Activated T-cell treated with anti-CD3 and anti-CD28 coated beads, Interleukin-2, amount 50 U/mL, for 72 hours (primary cell): ENCODE measurements around the gene CDH4. TPM values are rescaled to one million over a fixed set of nuclear protein-coding genes. Genes with fewer than 3 reads are reported as not detected.
"Not testable (repeated sequence)": the region's sequence is repeated elsewhere in the genome, so short reads cannot be mapped to it uniquely, and the experiment has no call there.

Source experiments
- ATAC-seq, 2 donors: fragments of 150-1000 bp; cut with Tn5 transposase; replicated peaks in 1 of 2; 2 replicates each; pipeline ENCODE4 v1.10.0; 2021; ENCODE audit warnings: moderate library complexity in 2 of 2, mild to moderate bottlenecking in 1 of 2
- DNase-seq, 2 donors: peaks; one replicate each; pipeline ENCODE4 v3.0.0; 2021 to 2022; ENCODE audit warnings: mixed read lengths in 1 of 2
- H3K27ac Mint-ChIP-seq: one replicate; pipeline ENCODE4 v1.8.0; 2022; ENCODE audit warnings: mild to moderate bottlenecking, moderate library complexity, mixed read lengths
- H3K27me3 Mint-ChIP-seq: one replicate; pipeline ENCODE4 v1.8.0; 2022; ENCODE audit warnings: low read depth, mixed read lengths
- H3K36me3 Mint-ChIP-seq, 2 donors: one replicate each; pipeline ENCODE4 v1.8.0; 2022; ENCODE audit warnings: mixed read lengths in 2 of 2, mild to moderate bottlenecking in 1 of 2; ENCODE audit not compliant: insufficient read depth in 2 of 2
- H3K4me1 Mint-ChIP-seq: one replicate; pipeline ENCODE4 v1.8.0; 2022; ENCODE audit warnings: low read depth, mixed read lengths
- H3K4me3 Mint-ChIP-seq, 2 donors: one replicate each; pipeline ENCODE4 v1.8.0; 2022; ENCODE audit warnings: mild to moderate bottlenecking in 2 of 2, mixed read lengths in 2 of 2, moderate library complexity in 2 of 2
- H3K9me3 Mint-ChIP-seq, 2 donors: one replicate each; pipeline ENCODE4 v1.8.0; 2022; ENCODE audit warnings: mixed read lengths in 2 of 2
- total RNA-seq, 2 donors: library from RNA; stranded (reverse); gene quantifications; one replicate each; pipeline ENCODE4 v1.2.3, GENCODE V29; 2022

CDH4 gene
- total RNA-seq, 2 donors from 2014 or later = 0.17 to 0.35 TPM

DNA sequence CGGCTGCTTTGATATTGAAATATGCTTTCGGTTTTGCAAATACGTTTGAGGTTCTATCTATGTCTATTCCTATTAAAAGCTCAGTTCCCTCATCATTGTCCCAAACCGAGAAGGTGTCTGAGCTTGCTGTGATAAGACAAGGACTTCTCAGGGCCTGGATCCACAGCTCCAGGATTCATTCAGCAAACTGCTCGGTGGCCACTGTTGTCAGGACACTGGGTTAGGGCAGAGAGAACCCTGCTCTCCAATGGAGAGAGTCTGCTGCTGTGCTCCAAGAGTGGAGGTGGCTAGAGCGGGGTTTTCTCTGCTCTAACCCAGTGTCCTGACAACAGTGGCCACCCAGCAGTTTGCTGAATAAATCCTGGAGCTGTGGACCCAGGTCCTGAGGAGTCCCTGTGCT lies 198.5 kb downstream of the CDH4 start:
- Mint-ChIP-seq H3K9me3 (peaks cover 0 to 2% of the 10 kb centered on the region in 2 donors), H3K4me3 (no peak overlapping the region), H3K27ac (no peak overlapping the region), H3K4me1 (no peaks in the 10 kb centered on the region), H3K36me3 (no peaks in the 10 kb centered on the region), H3K27me3 (no peaks in the 10 kb centered on the region)
- no peak for ATAC-seq
- DNase-seq = no peak

DNA sequence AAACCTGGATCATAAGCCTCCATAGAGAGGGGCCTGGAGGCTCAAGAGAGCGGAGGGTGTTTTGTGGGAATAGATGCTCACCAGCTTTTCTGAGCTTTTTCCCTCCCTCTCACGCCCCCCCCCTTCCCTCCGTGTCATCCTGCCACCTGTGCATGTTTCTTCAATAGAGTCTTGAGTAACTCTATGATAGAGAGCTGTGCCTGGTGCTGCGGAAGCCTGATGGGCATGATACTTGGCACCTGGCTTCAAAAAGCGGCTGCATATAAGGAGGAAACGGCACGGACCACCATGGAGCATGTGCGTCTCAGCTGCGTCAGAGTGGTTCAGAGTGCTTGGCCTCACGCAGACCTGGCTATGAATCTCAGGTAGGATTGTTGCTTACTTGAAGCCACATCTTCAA lies 198.9 kb downstream of the CDH4 start:
- H3K4me3 Mint-ChIP-seq = no peak overlapping the region
- H3K27ac Mint-ChIP-seq = no peak overlapping the region
- ATAC-seq = no peak
- H3K36me3 Mint-ChIP-seq = no peaks in the 10 kb centered on the region
- peaks cover 3 to 4% of the 10 kb centered on the region in 2 donors for H3K9me3 Mint-ChIP-seq
- no peaks in the 10 kb centered on the region for H3K4me1 Mint-ChIP-seq
- DNase-seq = no peak
- H3K27me3 Mint-ChIP-seq = no peaks in the 10 kb centered on the region

DNA sequence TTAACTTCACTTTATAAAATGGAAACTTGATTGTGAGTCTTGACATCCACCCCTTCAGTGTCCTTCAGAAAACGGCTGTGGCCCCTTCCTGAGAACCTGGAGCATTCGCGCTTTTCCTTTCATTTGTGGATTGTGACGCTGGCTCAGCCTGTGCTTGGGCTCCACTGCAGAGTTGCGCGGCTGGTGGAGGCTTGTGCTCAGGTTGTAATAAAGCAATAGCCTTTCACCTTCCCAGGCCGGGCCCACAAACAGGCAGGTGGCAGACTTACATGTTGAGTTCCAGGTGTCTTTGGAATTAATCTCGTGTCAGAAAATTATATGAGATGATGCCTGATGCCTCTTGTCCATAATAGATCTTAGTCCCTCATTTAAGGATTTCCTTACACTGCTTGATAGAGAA lies 199.9 kb downstream of the CDH4 start:
- H3K27ac Mint-ChIP-seq = no peak overlapping the region
- peaks cover 0 to 1% of the 10 kb centered on the region in 2 donors for H3K36me3 Mint-ChIP-seq
- no peaks in the 10 kb centered on the region for H3K4me1 Mint-ChIP-seq
- H3K9me3 Mint-ChIP-seq = peaks cover 5 to 6% of the 10 kb centered on the region in 2 donors
- H3K27me3 Mint-ChIP-seq = no peaks in the 10 kb centered on the region
- DNase-seq (no peak), ATAC-seq (no peak)
- no peak overlapping the region for H3K4me3 Mint-ChIP-seq

DNA sequence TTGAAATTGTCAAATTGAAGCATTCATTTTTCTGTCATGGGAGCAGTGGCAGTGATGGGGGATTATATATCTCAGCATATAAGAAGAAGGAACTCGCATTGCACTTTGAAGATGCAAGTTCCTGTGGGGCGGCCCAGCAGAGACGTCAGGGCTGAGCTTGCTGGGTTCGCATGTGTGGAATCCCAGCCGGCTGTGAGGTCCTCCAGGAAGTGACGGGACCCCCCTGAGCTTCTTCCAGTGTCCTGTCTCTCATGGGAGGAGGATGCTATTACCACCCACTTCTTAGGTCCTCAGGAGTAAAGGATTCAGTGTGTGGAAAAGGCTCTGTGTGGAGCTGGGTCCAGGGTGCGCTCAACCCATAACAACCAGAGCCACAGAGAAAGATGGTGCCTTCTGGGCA lies 201.2 kb downstream of the CDH4 start:
- H3K4me3 Mint-ChIP-seq = no peak overlapping the region
- peaks cover 5 to 6% of the 10 kb centered on the region in 2 donors for H3K9me3 Mint-ChIP-seq
- no peak overlapping the region for H3K27ac Mint-ChIP-seq
- H3K27me3 Mint-ChIP-seq = no peaks in the 10 kb centered on the region
- ATAC-seq = no peak
- no peaks in the 10 kb centered on the region for H3K4me1 Mint-ChIP-seq
- peaks cover 0 to 1% of the 10 kb centered on the region in 2 donors for H3K36me3 Mint-ChIP-seq
- DNase-seq = no peak

DNA sequence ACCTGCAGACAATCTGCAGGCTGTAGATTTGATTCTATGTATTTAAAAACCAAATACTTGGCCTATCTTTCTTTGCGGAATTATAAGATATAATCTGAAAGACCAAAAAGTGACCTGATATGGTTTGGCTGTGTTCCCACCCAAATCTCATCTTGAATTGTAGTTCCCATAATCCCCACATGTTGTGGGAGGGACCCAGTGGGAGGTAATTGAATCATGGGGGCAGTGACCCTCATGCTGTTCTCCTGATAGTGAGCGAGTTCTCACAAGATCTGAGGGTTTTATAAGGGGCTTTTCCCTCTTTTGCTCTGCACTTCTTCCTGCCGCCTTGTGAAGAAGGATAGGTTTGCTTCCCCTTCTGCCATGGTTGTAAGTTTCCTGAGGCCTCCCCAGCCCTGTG lies 201.6 kb downstream of the CDH4 start:
- DNase-seq, H3K36me3 Mint-ChIP-seq, H3K4me3 Mint-ChIP-seq, H3K27ac Mint-ChIP-seq, H3K9me3 Mint-ChIP-seq, ATAC-seq, H3K4me1 Mint-ChIP-seq, H3K27me3 Mint-ChIP-seq: not testable (repeated sequence)

DNA sequence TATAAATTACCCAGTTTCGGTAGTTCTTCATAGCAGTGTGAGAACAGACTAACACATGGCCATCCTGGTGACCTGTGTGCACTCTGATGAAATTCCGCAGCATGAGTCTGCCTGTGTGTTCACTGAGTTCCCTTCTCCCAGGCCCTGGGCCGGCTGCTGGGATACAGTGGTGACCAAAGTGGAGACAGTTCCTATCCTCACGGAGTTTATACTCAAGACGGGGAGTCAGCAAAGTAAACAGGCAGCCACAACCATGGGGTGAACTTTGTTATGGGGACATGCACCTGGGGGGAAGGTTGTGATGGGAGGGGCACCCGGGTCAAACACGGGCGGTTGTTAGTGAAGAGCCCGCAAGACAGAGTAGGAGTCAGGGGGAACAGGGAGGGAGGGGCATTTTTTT lies 202.0 kb downstream of the CDH4 start:
- Mint-ChIP-seq H3K36me3 (peaks cover 0 to 1% of the 10 kb centered on the region in 2 donors), H3K27ac (no peak overlapping the region), H3K9me3 (peaks cover 5 to 6% of the 10 kb centered on the region in 2 donors), H3K4me1 (no peaks in the 10 kb centered on the region), H3K4me3 (no peak overlapping the region), H3K27me3 (no peaks in the 10 kb centered on the region)
- no peak for ATAC-seq
- DNase-seq = no peak

DNA sequence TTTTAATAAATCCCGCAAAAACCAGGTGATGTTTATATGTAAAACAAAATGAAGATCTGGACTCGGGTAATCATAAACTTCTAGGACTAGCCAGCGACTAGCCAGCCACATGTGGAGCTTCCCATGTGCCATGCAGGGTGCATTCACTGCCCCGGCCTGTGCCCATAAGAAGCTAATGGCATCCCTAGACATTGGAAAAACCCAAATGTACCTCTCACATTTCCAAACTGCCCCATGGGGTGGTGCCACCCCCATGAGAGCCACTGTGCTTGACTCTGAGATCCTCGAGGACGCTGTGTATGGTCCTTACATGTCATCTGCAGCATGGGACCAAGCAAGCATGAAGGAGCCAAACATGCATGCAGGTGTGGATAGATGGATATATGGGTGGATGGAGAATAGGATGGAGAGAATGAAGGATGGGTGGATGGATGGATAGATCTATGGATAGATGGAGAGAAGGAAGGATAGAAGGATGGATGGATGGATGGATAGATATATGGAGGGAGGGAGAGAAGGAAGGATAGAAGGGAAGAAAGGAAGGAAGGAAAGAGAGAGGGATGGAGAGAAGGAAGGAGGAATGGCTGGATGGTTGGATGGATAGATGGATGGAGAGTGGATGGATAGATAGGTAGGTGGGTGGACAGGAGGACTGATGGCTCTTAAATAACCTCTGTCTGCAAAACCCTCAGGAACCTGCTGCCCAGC lies 203.6 kb downstream of the CDH4 start:
- DNase-seq (no peak), ATAC-seq (no peak)
- no peaks in the 10 kb centered on the region for H3K27me3 Mint-ChIP-seq
- H3K9me3 Mint-ChIP-seq = peaks cover 3 to 5% of the 10 kb centered on the region in 2 donors
- no peak overlapping the region for H3K4me3 Mint-ChIP-seq
- H3K4me1 Mint-ChIP-seq = no peaks in the 10 kb centered on the region
- no peak overlapping the region for H3K27ac Mint-ChIP-seq
- peaks cover 0 to 1% of the 10 kb centered on the region in 2 donors for H3K36me3 Mint-ChIP-seq

DNA sequence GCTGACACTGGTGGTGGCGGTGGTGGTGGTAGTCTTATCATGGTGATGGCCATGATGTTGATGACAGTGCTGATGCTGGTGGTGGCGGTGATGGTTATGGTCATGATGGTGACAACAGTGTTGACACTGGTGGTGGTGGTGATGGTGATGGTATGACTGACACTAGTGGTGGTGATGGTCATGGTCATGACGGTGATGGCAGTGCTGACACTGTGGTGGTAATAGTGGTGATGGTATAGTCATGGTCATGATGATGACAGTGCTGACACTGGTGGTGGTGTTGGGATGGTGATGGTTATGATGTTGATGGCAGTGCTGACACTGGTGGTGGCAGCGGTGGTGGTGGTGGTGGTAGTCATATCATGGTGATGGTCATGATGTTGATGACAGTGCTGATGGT lies 205.7 kb downstream of the CDH4 start:
- Mint-ChIP-seq H3K27ac (no peak overlapping the region), H3K27me3 (no peaks in the 10 kb centered on the region), H3K4me3 (no peak overlapping the region), H3K9me3 (peaks cover 3 to 5% of the 10 kb centered on the region in 2 donors), H3K4me1 (no peaks in the 10 kb centered on the region), H3K36me3 (peaks cover 0 to 1% of the 10 kb centered on the region in 2 donors)
- ATAC-seq = no peak
- no peak for DNase-seq

DNA sequence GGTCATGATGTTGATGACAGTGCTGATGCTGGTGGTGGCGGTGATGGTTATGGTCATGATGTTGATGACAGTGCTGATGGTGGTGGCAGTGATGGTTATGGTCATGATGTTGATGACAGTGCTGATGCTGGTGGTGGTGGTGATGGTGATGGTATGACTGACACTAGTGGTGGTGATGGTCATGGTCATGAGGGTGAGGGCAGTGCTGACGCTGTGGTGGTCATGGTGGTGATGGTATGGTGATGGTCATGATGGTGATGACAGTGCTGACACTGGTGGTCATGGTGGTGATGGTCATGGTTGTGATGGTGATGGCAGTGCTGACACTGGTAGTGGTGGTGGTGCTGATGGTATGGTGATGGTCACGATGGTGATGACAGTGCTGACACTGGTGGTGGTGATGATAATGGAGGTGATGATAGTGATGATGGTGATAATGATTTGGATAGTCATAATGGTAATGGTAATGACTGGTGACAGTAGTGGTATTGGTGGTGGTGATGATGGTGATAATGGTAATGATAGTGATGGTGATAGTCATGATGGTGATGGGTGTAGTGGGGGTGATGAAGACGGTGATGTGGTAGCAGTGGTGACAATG lies 206.2 kb downstream of the CDH4 start:
- Mint-ChIP-seq H3K4me3 (no peak overlapping the region), H3K9me3 (peaks cover 3 to 5% of the 10 kb centered on the region in 2 donors), H3K36me3 (peaks cover 0 to 1% of the 10 kb centered on the region in 2 donors), H3K27me3 (no peaks in the 10 kb centered on the region), H3K4me1 (no peaks in the 10 kb centered on the region), H3K27ac (no peak overlapping the region)
- DNase-seq (no peak), ATAC-seq (no peak)

DNA sequence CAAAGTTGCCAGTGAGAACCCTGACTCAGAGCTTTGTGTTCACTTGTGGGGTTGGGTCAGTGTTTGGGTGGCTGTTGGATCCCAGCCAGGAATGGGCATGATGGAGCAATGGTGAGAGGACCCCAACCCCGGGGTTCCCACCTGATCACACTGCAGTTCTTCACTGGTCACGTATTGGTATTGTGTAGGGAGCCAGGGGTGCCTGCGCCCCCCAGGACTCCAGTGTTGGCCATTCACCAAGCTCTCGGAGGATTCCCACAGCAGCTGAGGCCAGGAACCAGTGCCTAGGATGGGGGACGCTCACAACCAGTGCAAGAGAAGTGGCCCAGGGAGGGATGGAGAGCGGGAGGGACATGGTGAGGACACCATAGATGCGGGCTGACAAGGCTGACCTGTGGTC lies 207.2 kb downstream of the CDH4 start:
- H3K36me3 Mint-ChIP-seq = peaks cover 0 to 1% of the 10 kb centered on the region in 2 donors
- no peak for DNase-seq
- no peak overlapping the region for H3K27ac Mint-ChIP-seq
- no peaks in the 10 kb centered on the region for H3K27me3 Mint-ChIP-seq
- H3K4me3 Mint-ChIP-seq = no peak overlapping the region
- no peaks in the 10 kb centered on the region for H3K4me1 Mint-ChIP-seq
- peaks cover 3 to 5% of the 10 kb centered on the region in 2 donors for H3K9me3 Mint-ChIP-seq
- ATAC-seq = no peak

DNA sequence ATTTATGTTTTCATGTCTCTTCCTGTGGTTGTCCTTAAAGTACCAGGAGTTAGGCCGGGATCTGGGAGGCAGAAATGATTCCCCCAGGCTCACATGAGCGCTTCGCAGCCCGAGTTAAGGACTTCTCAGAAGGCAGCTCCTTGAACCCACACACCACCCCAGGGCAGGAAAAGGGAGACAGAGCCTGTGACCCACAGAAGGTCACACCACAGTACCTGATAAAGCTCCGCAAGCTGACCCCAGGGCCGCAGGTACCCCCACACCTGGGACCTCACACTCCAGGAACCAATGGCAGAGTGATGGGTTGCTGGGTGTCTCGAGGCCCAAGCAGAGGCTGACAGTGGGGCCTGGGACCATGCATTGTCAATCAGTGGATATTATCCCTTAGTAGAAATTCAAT lies 207.6 kb downstream of the CDH4 start:
- DNase-seq (no peak), ATAC-seq (no peak)
- no peak overlapping the region for H3K27ac Mint-ChIP-seq
- peaks cover 0 to 1% of the 10 kb centered on the region in 2 donors for H3K36me3 Mint-ChIP-seq
- H3K9me3 Mint-ChIP-seq = peaks cover 3 to 5% of the 10 kb centered on the region in 2 donors
- H3K4me1 Mint-ChIP-seq = no peaks in the 10 kb centered on the region
- no peak overlapping the region for H3K4me3 Mint-ChIP-seq
- H3K27me3 Mint-ChIP-seq = no peaks in the 10 kb centered on the region

DNA sequence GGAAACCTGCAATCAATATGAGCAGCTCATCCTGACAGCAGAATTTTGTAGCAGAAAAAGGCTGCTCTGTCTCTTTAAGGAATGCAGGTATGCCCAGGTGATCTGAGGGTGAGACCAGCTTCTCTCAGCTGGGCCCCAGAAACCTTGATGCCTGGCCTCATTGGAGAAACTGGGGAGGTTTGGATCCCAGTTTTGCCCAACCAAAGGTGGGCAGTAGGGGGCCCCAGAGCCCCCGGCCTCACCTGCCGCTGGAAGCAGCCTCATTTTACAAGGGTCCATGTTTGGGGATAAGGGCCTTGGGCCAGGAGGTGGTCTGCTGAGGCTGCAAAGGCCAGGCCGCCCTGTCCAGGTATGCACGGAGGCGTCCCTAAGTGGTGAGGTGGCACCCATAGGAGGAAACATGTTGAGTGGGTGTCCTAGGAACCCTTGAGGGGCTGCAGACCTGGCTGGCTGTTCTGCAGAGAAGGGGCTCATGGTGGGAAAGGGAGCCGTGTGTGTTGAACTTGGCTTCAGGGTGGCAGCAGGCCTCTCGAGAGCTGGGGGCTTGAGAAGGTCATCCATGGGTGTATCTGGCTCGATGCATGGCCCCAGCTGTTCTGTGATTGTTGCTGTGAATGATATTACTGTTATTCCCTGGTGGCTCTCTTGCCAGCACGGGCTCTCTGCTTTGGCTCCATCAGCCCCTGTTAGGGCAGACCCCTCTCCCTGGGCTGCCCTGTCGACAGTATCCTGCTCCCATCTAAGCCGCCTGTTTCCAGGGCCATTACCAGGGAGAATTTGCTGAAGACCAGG lies 208.4 kb downstream of the CDH4 start:
- ATAC-seq = no peak
- Mint-ChIP-seq H3K27ac (no peak overlapping the region), H3K27me3 (no peaks in the 10 kb centered on the region), H3K4me3 (no peak overlapping the region), H3K4me1 (no peaks in the 10 kb centered on the region), H3K9me3 (peaks cover 3 to 5% of the 10 kb centered on the region in 2 donors), H3K36me3 (peaks cover 0 to 1% of the 10 kb centered on the region in 2 donors)
- no peak for DNase-seq

DNA sequence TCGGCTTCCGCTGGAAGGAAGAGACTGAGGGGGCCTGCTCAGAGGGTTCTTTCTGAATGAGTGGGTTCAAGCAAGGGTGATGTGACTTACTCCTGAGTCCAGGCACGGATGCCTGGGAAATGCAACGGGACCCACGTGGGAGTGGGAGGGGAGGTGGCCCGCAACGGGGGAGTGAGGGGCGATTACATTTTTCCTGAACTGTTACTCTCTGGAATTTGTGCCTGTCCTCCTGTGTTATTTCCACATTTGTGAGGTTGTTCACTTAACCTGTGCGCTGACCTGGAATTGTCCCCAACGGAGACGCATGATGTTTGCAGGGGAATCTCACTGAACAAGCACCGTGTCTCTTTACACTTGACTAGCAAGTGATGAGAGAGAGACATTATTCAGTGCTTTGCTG lies 209.4 kb downstream of the CDH4 start:
- no peaks in the 10 kb centered on the region for H3K27me3 Mint-ChIP-seq
- H3K9me3 Mint-ChIP-seq = peaks cover 2% of the 10 kb centered on the region in 2 donors
- no peak overlapping the region for H3K27ac Mint-ChIP-seq

More for the DNA sequence above, 209.4 kb downstream of the CDH4 start:
- Mint-ChIP-seq H3K36me3 (peaks cover 0 to 1% of the 10 kb centered on the region in 2 donors), H3K4me1 (no peaks in the 10 kb centered on the region), H3K4me3 (no peak overlapping the region)
- ATAC-seq (no peak), DNase-seq (no peak)
